GM23248 (cell line): Measurements from ENCODE around the gene ANKRD24.
"Not testable (repeated sequence)": the region's sequence is repeated elsewhere in the genome, so short reads cannot be mapped to it uniquely, and the experiment has no call there.

Source experiments
- EZH2 ChIP-seq: fragments of 200-600 bp; sonication (generic); IDR thresholded peaks from 2 replicates; pipeline ENCODE4 v1.6.1; 2018; ENCODE audit warnings: antibody characterized with exemption, mild to moderate bottlenecking; ENCODE audit not compliant: insufficient read depth, poor library complexity, severe bottlenecking
- EZH2phosphoT487 ChIP-seq: fragments of 200-600 bp; sonication (generic); IDR thresholded peaks from 2 replicates; pipeline ENCODE4 v1.6.1; 2018; ENCODE audit warnings: antibody characterized with exemption, moderate library complexity, mild to moderate bottlenecking, low read depth; ENCODE audit not compliant: insufficient read depth

- not testable (repeated sequence) for TF ChIP-seq EZH2, EZH2phosphoT487
Measured at GRCh38 chr19:4142916-4143315, 39.6 kb upstream of the ANKRD24 start.
